IPS-18a (cell line): ENCODE measurements around the gene TIMM17A.

Experiments used
- H3K27ac ChIP-seq: one replicate; pipeline ENCODE4 v1.5.1; 2013; ENCODE audit warnings: low read length
- H3K27me3 ChIP-seq: one replicate; pipeline ENCODE4 v1.6.1; 2013; ENCODE audit warnings: mild to moderate bottlenecking, low read length; ENCODE audit not compliant: control insufficient read depth, insufficient read depth
- H3K36me3 ChIP-seq: one replicate; pipeline ENCODE4 v1.6.1; 2013; ENCODE audit warnings: low read depth, low read length; ENCODE audit not compliant: control insufficient read depth
- H3K4me1 ChIP-seq: one replicate; pipeline ENCODE4 v1.6.1; 2013; ENCODE audit warnings: low read depth, low read length; ENCODE audit not compliant: control insufficient read depth
- H3K4me3 ChIP-seq: one replicate; pipeline ENCODE4 v1.5.1; 2013; ENCODE audit warnings: low read length
- H3K9ac ChIP-seq: one replicate; pipeline ENCODE4 v1.6.1; 2013; ENCODE audit warnings: mild to moderate bottlenecking, low read length, moderate library complexity
- H3K9me3 ChIP-seq: one replicate; pipeline ENCODE4 v1.6.1; 2013; ENCODE audit warnings: low read depth, low read length; ENCODE audit not compliant: control insufficient read depth

TIMM17A gene

GRCh38 chr1:201964261-201964660 lies 9.0 kb downstream of the TIMM17A start:
- Histone ChIP-seq H3K36me3 (peaks cover 78% of the 10 kb centered on the region), H3K9me3 (no peaks in the 10 kb centered on the region), H3K27ac (no peak overlapping the region), H3K9ac (no peak overlapping the region), H3K4me1 (no peaks in the 10 kb centered on the region), H3K27me3 (no peaks in the 10 kb centered on the region), H3K4me3 (no peak overlapping the region)

GRCh38 chr1:201966171-201966570 lies 10.9 kb downstream of the TIMM17A start:
- no peak overlapping the region for H3K27ac ChIP-seq
- peaks cover 87% of the 10 kb centered on the region for H3K36me3 ChIP-seq
- H3K4me3 ChIP-seq: no peak overlapping the region
- H3K9me3 ChIP-seq: no peaks in the 10 kb centered on the region
- H3K27me3 ChIP-seq: no peaks in the 10 kb centered on the region
- no peak overlapping the region for H3K9ac ChIP-seq
- no peaks in the 10 kb centered on the region for H3K4me1 ChIP-seq

GRCh38 chr1:201968202-201968925 lies 13.1 kb downstream of the TIMM17A start:
- H3K27ac ChIP-seq: no peak overlapping the region
- no peaks in the 10 kb centered on the region for H3K27me3 ChIP-seq
- no peaks in the 10 kb centered on the region for H3K4me1 ChIP-seq
- no peaks in the 10 kb centered on the region for H3K9me3 ChIP-seq
- peaks cover 66% of the 10 kb centered on the region for H3K36me3 ChIP-seq
- no peak overlapping the region for H3K9ac ChIP-seq
- no peak overlapping the region for H3K4me3 ChIP-seq

- Histone ChIP-seq H3K9ac (no peak overlapping the region), H3K27me3 (no peaks in the 10 kb centered on the region), H3K36me3 (peaks cover 50% of the 10 kb centered on the region), H3K27ac (no peak overlapping the region), H3K4me3 (no peak overlapping the region), H3K4me1 (no peaks in the 10 kb centered on the region), H3K9me3 (no peaks in the 10 kb centered on the region)
Measured at GRCh38 chr1:201970334-201971159, 15.2 kb downstream of the TIMM17A start.

GRCh38 chr1:201982082-201982622 lies 26.8 kb downstream of the TIMM17A start:
- H3K9me3 ChIP-seq: no peaks in the 10 kb centered on the region
- H3K4me1 ChIP-seq: no peaks in the 10 kb centered on the region
- no peaks in the 10 kb centered on the region for H3K36me3 ChIP-seq
- peak overlapping the region; percentile 65 for H3K4me3 ChIP-seq
- no peak overlapping the region for H3K27ac ChIP-seq
- H3K9ac ChIP-seq: no peak overlapping the region
- H3K27me3 ChIP-seq: peaks cover 6% of the 10 kb centered on the region

- H3K27me3 ChIP-seq: peaks cover 6% of the 10 kb centered on the region
- H3K9ac ChIP-seq: peak within 1 kb of the TSS; percentile 51
- H3K4me1 ChIP-seq: no peaks in the 10 kb centered on the region
- no peaks in the 10 kb centered on the region for H3K9me3 ChIP-seq
- H3K27ac ChIP-seq: no peak within 1 kb of the TSS
- no peaks in the 10 kb centered on the region for H3K36me3 ChIP-seq
- H3K4me3 ChIP-seq: peak within 1 kb of the TSS; percentile 65
Measured at GRCh38 chr1:201982623-201983379, 27.5 kb downstream of the TIMM17A start, which contains the start of gene RNPEP. Gene RNPEP (plus strand): TSS chr1:201982648. CDS start chr1:201982667, 19 bp downstream.

- Histone ChIP-seq H3K9me3 (no peaks in the 10 kb centered on the region), H3K27me3 (peaks cover 6% of the 10 kb centered on the region), H3K4me3 (peak overlapping the region; percentile 65), H3K4me1 (no peaks in the 10 kb centered on the region), H3K9ac (peak overlapping the region; percentile 51), H3K27ac (no peak overlapping the region), H3K36me3 (no peaks in the 10 kb centered on the region)
Measured at GRCh38 chr1:201983380-201983805, 28.1 kb downstream of the TIMM17A start.

- Histone ChIP-seq H3K4me3 (no peak overlapping the region), H3K9me3 (no peaks in the 10 kb centered on the region), H3K27me3 (peaks cover 6% of the 10 kb centered on the region), H3K36me3 (peaks cover 7% of the 10 kb centered on the region), H3K27ac (no peak overlapping the region), H3K4me1 (no peaks in the 10 kb centered on the region), H3K9ac (no peak overlapping the region)
Measured at GRCh38 chr1:201984446-201984845, 29.1 kb downstream of the TIMM17A start.

GRCh38 chr1:201985355-201985754 lies 30.1 kb downstream of the TIMM17A start:
- Histone ChIP-seq H3K27me3 (peaks cover 6% of the 10 kb centered on the region), H3K9ac (no peak overlapping the region), H3K36me3 (peaks cover 12% of the 10 kb centered on the region), H3K4me3 (no peak overlapping the region), H3K27ac (no peak overlapping the region), H3K4me1 (no peaks in the 10 kb centered on the region), H3K9me3 (no peaks in the 10 kb centered on the region)

- no peaks in the 10 kb centered on the region for H3K27me3 ChIP-seq
- peaks cover 34% of the 10 kb centered on the region for H3K36me3 ChIP-seq
- no peak overlapping the region for H3K27ac ChIP-seq
- H3K9ac ChIP-seq: no peak overlapping the region
- H3K9me3 ChIP-seq: no peaks in the 10 kb centered on the region
- H3K4me3 ChIP-seq: no peak overlapping the region
- no peaks in the 10 kb centered on the region for H3K4me1 ChIP-seq
Measured at GRCh38 chr1:201988601-201989000, 33.3 kb downstream of the TIMM17A start.
